A549 (cell line): ENCODE results near the gene ORM1. TPM values are rescaled to one million over a fixed set of nuclear protein-coding genes. Genes with fewer than 3 reads are reported as not detected.

Source experiments
- ATAC-seq, 2 experiments: fragments of 200-7000 bp in 1 of 2; fragments of >200 bp in 1 of 2; cut with Nextera tagmentation in 1 of 2; cut with Tn5 transposase in 1 of 2; 3 replicates each; pipeline versions ENCODE4 v1.8.0 to v1.9.1; 2018 to 2020; ENCODE audit warnings: mild to moderate bottlenecking in 1 of 2, moderate library complexity in 1 of 2
- CTCF ChIA-PET: fragments of 300-600 bp; sonication (Branson Sonifier 250); formaldehyde crosslinking; extraction: SDS; loops from one replicate; lab custom pipeline; 2021; ENCODE audit warnings: antibody characterized with exemption, inconsistent platforms; lab: Yijun Ruan, JAX
- POLR2A ChIA-PET: fragments of 350-600 bp; formaldehyde crosslinking; extraction: SDS; loops from one replicate; lab custom pipeline; 2021; ENCODE audit warnings: antibody characterized with exemption, inconsistent platforms; lab: Yijun Ruan, JAX
- DNase-seq, 2 experiments: peaks; one replicate each; pipeline versions ENCODE4 v3.0.0 to v3.0.0-alpha.2; 2011 to 2016; ENCODE audit warnings: low read depth in 1 of 2, low spot score in 1 of 2
- FAIRE-seq: peaks from 2 replicates; lab custom pipeline; 2011; peaks lifted over from hg19 to GRCh38; lab: Jason Lieb, UNC
- H3K27ac ChIP-seq, 2 experiments: fragments of >200 bp; sonication (Bioruptor Twin); formaldehyde crosslinking; 3 replicates each; pipeline ENCODE4 v1.5.1; 2016 to 2017
- H3K4me1 ChIP-seq: fragments of >200 bp; sonication (Bioruptor Twin); formaldehyde crosslinking; 3 replicates; pipeline ENCODE4 v1.6.1; 2016
- H3K4me2 ChIP-seq: fragments of >200 bp; sonication (Bioruptor Twin); formaldehyde crosslinking; 3 replicates; pipeline ENCODE4 v1.6.1; 2016
- H3K4me3 ChIP-seq: fragments of >200 bp; sonication (Bioruptor Twin); formaldehyde crosslinking; 3 replicates; pipeline ENCODE4 v1.5.1; 2016
- H3K9me3 ChIP-seq: fragments of >200 bp; sonication (Bioruptor Twin); formaldehyde crosslinking; 3 replicates; pipeline ENCODE4 v1.6.1; 2016
- CBX8 ChIP-seq: fragments of 200-600 bp; sonication (generic); IDR thresholded peaks from 2 replicates; pipeline ENCODE4 v1.6.1; 2016
- E2F6 ChIP-seq: IDR thresholded peaks from 2 replicates; pipeline ENCODE4 v1.6.1; 2012; ENCODE audit warnings: low read depth, borderline replicate concordance
- ESRRA ChIP-seq: fragments of 150-350 bp; IDR thresholded peaks from 2 replicates; pipeline ENCODE4 v1.6.1; 2014; ENCODE audit warnings: mild to moderate bottlenecking, low read length, borderline replicate concordance
- FOSB ChIP-seq: fragments of 250-450 bp; sonication (Bioruptor Pico); IDR thresholded peaks from 2 replicates; pipeline ENCODE4 v1.5.0; 2020; ENCODE audit warnings: mild to moderate bottlenecking, moderate library complexity
- FOXS1 ChIP-seq: fragments of 250-450 bp; sonication (Bioruptor Pico); IDR thresholded peaks from 2 replicates; pipeline ENCODE4 v1.5.0; 2020; ENCODE audit warnings: mild to moderate bottlenecking, moderate library complexity
- GATA3 ChIP-seq: IDR thresholded peaks from 2 replicates; pipeline ENCODE4 v1.6.1; 2012; ENCODE audit warnings: borderline replicate concordance
- HEYL ChIP-seq: fragments of 250-450 bp; sonication (Bioruptor Pico); IDR thresholded peaks from 2 replicates; pipeline ENCODE4 v1.8.0; 2021; ENCODE audit warnings: mild to moderate bottlenecking, moderate library complexity
- HMGXB4 ChIP-seq: fragments of 250-450 bp; sonication (Bioruptor Pico); IDR thresholded peaks from 2 replicates; pipeline ENCODE4 v1.5.0; 2021; ENCODE audit warnings: mild to moderate bottlenecking, moderate library complexity, borderline replicate concordance
- HOXB5 ChIP-seq: fragments of 250-450 bp; sonication (Bioruptor Pico); IDR thresholded peaks from 2 replicates; pipeline ENCODE4 v1.5.0; 2020; ENCODE audit warnings: mild to moderate bottlenecking, moderate library complexity
- JUNB ChIP-seq: fragments of >200 bp; sonication (Bioruptor Twin); formaldehyde crosslinking; IDR thresholded peaks from 2 replicates; pipeline ENCODE4 v1.6.1; 2016
- KDM1A ChIP-seq: fragments of 200-600 bp; sonication (generic); IDR thresholded peaks from 2 replicates; pipeline ENCODE4 v1.6.1; 2016; ENCODE audit warnings: low read depth, mild to moderate bottlenecking
- POLR2AphosphoS2 ChIP-seq: conservative IDR thresholded peaks from 2 replicates; pipeline ENCODE4 v1.6.1; 2012; ENCODE audit warnings: low read length, improper control_type of control experiment, inconsistent platforms
- RAD21 ChIP-seq, 2 experiments: fragments of >200 bp in 1 of 2; sonication (Bioruptor Twin) in 1 of 2; formaldehyde crosslinking in 1 of 2; IDR thresholded peaks in 1 of 2; conservative IDR thresholded peaks in 1 of 2; 2 replicates in 1 of 2; 3 replicates in 1 of 2; pipeline ENCODE4 v1.6.1; 2012 to 2018; ENCODE audit warnings: inconsistent platforms in 1 of 2
- RARB ChIP-seq: fragments of 250-450 bp; sonication (Bioruptor Pico); IDR thresholded peaks from 2 replicates; pipeline ENCODE4 v1.8.0; 2021; ENCODE audit warnings: mild to moderate bottlenecking, moderate library complexity
- RFX5 ChIP-seq: fragments of 450-650 bp; IDR thresholded peaks from 2 replicates; pipeline ENCODE4 v1.7.1; 2014; ENCODE audit warnings: antibody characterized with exemption, mild to moderate bottlenecking, moderate library complexity
- TFCP2L1 ChIP-seq: fragments of 250-450 bp; sonication (Bioruptor Pico); IDR thresholded peaks from 2 replicates; pipeline ENCODE4 v1.5.0; 2021; ENCODE audit warnings: mild to moderate bottlenecking
- ZFP36 ChIP-seq: fragments of 450-650 bp; IDR thresholded peaks from 2 replicates; pipeline ENCODE4 v1.6.1; 2014; ENCODE audit warnings: borderline replicate concordance; ENCODE audit not compliant: partially characterized antibody
- ZNF302 ChIP-seq: fragments of 250-450 bp; sonication (Bioruptor Pico); IDR thresholded peaks from 2 replicates; pipeline ENCODE4 v1.9.0; 2021; ENCODE audit warnings: inconsistent platforms, mild to moderate bottlenecking, moderate library complexity
- ZSCAN20 ChIP-seq: fragments of 250-450 bp; sonication (Bioruptor Pico); IDR thresholded peaks from 2 replicates; pipeline ENCODE4 v1.8.0; 2022; ENCODE audit warnings: mild to moderate bottlenecking, moderate library complexity
- WGBS: methylation state at CpG from one replicate; pipeline ENCODE4 v1.1.6; 2017; ENCODE audit errors: missing lambda C conversion rate; 5-methylcytosine and 5-hydroxymethylcytosine counted together
- polyA plus RNA-seq, 4 experiments: library from polyadenylated mRNA; depleted of rRNA in 3 of 4; stranded (reverse); fragments of >200 nt; fragmentation: RNase III in 1 of 4; extraction: RNeasy Plus Mini Kit Qiagen cat#74134 plus additional on column Dnase treatment in 1 of 4; gene quantifications; 2 replicates in 3 of 4; 3 replicates in 1 of 4; pipeline ENCODE4 v1.2.3, GENCODE V29; 2011 to 2017
- TF ChIP-seq, protein P1 (sequence below): fragments of >200 bp; sonication (Bioruptor Twin); formaldehyde crosslinking; IDR thresholded peaks from 3 replicates; pipeline ENCODE4 v1.5.1; 2016
- TF ChIP-seq, protein P2 (sequence below): fragments of 200-600 bp; sonication (generic); IDR thresholded peaks from 2 replicates; pipeline ENCODE4 v1.6.1; 2016; ENCODE audit warnings: antibody characterized with exemption, mild to moderate bottlenecking, moderate library complexity

The ORM1 gene
- polyA plus RNA-seq, 2 of the 4 experiments (the other 2 are of a cell fraction), result 0.12 to 0.19 TPM

- H3K4me2 ChIP-seq, result no peak overlapping the region
- no peaks in the 10 kb centered on the region for H3K9me3 ChIP-seq
- ATAC-seq, result no peak
- no peak for TF ChIP-seq ESRRA
- TF ChIP-seq ZFP36, result no peak
- no peak for TF ChIP-seq E2F6
- no peak for TF ChIP-seq JUNB
- no peak for FAIRE-seq
- ChIA-PET CTCF (interaction anchor here (0.6 to 1.1 kb wide), 4 partner anchors 237 to 564 kb away, joined by 3 read pairs; no protein-coding TSS in a partner anchor), POLR2A (no interaction called here)
- DNase-seq, result no peak
- 82% methylated on average over 3 of the region's 3 CpGs for WGBS
- no peak overlapping the region for H3K27ac ChIP-seq
- H3K4me1 ChIP-seq, result peaks cover 22% of the 10 kb centered on the region
- H3K4me3 ChIP-seq, result no peak overlapping the region
Observed at GRCh38 chr9:114344692-114345091, 21.8 kb downstream of the ORM1 start.

DNA sequence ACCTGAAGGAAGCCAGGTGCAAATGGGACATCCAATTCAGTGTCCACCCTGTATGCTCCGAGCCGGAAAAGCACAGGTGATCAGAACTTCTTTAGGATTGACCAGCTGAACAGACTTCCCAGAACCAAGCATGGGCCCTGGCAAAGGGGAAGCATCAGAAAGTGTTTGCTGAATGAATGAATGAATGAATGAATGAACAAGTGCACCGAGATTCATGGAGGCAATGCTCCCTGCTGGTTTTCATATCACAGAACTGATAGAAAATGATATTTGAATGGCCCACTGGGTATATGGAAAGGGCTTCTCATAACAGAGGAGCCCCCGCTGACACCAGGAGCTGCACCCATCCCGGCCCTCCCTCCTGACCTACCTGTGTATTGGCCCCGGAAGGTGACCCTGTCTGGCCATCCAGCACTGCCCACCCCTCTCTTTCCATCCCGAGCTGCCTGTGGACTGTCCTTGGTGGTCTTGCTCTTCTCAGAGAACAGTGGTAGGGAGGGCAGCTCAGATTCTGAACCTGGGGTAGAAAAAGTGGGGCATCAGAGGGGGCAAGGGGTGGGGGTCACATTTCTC lies 22.7 kb downstream of the ORM1 start:
- POLR2A ChIA-PET, result no interaction called here
- TF ChIP-seq, protein P1, sequence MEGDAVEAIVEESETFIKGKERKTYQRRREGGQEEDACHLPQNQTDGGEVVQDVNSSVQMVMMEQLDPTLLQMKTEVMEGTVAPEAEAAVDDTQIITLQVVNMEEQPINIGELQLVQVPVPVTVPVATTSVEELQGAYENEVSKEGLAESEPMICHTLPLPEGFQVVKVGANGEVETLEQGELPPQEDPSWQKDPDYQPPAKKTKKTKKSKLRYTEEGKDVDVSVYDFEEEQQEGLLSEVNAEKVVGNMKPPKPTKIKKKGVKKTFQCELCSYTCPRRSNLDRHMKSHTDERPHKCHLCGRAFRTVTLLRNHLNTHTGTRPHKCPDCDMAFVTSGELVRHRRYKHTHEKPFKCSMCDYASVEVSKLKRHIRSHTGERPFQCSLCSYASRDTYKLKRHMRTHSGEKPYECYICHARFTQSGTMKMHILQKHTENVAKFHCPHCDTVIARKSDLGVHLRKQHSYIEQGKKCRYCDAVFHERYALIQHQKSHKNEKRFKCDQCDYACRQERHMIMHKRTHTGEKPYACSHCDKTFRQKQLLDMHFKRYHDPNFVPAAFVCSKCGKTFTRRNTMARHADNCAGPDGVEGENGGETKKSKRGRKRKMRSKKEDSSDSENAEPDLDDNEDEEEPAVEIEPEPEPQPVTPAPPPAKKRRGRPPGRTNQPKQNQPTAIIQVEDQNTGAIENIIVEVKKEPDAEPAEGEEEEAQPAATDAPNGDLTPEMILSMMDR, result no peak
- no peak for TF ChIP-seq FOXS1 (CRISPR knock-in tag)
- TF ChIP-seq FOSB, result no peak
- TF ChIP-seq RAD21 (conservative IDR thresholded peaks at IDR 0.05 in 1 of 2, IDR thresholded peaks at IDR 0.05 in 1 of 2), result no peak
- TF ChIP-seq HMGXB4, result no peak
- no peak for TF ChIP-seq CBX8
- no peak for TF ChIP-seq E2F6
- TF ChIP-seq RFX5, result no peak
- no peak for TF ChIP-seq ZFP36
- TF ChIP-seq ZNF302 (CRISPR knock-in tag), result no peak
- TF ChIP-seq, protein P2, sequence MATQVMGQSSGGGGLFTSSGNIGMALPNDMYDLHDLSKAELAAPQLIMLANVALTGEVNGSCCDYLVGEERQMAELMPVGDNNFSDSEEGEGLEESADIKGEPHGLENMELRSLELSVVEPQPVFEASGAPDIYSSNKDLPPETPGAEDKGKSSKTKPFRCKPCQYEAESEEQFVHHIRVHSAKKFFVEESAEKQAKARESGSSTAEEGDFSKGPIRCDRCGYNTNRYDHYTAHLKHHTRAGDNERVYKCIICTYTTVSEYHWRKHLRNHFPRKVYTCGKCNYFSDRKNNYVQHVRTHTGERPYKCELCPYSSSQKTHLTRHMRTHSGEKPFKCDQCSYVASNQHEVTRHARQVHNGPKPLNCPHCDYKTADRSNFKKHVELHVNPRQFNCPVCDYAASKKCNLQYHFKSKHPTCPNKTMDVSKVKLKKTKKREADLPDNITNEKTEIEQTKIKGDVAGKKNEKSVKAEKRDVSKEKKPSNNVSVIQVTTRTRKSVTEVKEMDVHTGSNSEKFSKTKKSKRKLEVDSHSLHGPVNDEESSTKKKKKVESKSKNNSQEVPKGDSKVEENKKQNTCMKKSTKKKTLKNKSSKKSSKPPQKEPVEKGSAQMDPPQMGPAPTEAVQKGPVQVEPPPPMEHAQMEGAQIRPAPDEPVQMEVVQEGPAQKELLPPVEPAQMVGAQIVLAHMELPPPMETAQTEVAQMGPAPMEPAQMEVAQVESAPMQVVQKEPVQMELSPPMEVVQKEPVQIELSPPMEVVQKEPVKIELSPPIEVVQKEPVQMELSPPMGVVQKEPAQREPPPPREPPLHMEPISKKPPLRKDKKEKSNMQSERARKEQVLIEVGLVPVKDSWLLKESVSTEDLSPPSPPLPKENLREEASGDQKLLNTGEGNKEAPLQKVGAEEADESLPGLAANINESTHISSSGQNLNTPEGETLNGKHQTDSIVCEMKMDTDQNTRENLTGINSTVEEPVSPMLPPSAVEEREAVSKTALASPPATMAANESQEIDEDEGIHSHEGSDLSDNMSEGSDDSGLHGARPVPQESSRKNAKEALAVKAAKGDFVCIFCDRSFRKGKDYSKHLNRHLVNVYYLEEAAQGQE, result no peak
- no peak for TF ChIP-seq HOXB5 (CRISPR knock-in tag)
- no peak for TF ChIP-seq KDM1A
- no peak for TF ChIP-seq TFCP2L1 (CRISPR knock-in tag)
- no peak for TF ChIP-seq ZSCAN20 (CRISPR knock-in tag)
- no peak for TF ChIP-seq RARB (CRISPR knock-in tag)
- TF ChIP-seq HEYL (CRISPR knock-in tag), result no peak
- no peak for TF ChIP-seq POLR2AphosphoS2
- TF ChIP-seq GATA3, result no peak

More for the DNA sequence above, 22.7 kb downstream of the ORM1 start:
- WGBS, result 89% methylated on average over 6 of the region's 7 CpGs
- DNase-seq, result no peak
- no peak overlapping the region for H3K4me2 ChIP-seq
- H3K4me3 ChIP-seq, result no peak overlapping the region
- H3K27ac ChIP-seq, result no peak overlapping the region
- peaks cover 25% of the 10 kb centered on the region for H3K4me1 ChIP-seq
- FAIRE-seq, result no peak
- ATAC-seq, result no peak
- no peaks in the 10 kb centered on the region for H3K9me3 ChIP-seq
- CTCF ChIA-PET, result interaction anchor here (0.6 to 1.4 kb wide), 5 partner anchors 9 to 561 kb away, joined by 3 to 4 read pairs (median 3); no protein-coding TSS in a partner anchor
